ENCODE results near the gene IL1RAP.

- TF ChIP-seq, protein P1, sequence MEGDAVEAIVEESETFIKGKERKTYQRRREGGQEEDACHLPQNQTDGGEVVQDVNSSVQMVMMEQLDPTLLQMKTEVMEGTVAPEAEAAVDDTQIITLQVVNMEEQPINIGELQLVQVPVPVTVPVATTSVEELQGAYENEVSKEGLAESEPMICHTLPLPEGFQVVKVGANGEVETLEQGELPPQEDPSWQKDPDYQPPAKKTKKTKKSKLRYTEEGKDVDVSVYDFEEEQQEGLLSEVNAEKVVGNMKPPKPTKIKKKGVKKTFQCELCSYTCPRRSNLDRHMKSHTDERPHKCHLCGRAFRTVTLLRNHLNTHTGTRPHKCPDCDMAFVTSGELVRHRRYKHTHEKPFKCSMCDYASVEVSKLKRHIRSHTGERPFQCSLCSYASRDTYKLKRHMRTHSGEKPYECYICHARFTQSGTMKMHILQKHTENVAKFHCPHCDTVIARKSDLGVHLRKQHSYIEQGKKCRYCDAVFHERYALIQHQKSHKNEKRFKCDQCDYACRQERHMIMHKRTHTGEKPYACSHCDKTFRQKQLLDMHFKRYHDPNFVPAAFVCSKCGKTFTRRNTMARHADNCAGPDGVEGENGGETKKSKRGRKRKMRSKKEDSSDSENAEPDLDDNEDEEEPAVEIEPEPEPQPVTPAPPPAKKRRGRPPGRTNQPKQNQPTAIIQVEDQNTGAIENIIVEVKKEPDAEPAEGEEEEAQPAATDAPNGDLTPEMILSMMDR (IDR thresholded peaks at IDR 0.05), result no peak
- TF ChIP-seq POLR2A (IDR thresholded peaks at IDR 0.05), result no peak
Measured at GRCh38 chr3:190695225-190695624, 181.3 kb downstream of the IL1RAP start.
